ENCODE results near the gene NFIX.
A peak's percentile ranks its signal among the peaks of the same experiment; 100 is the strongest.

The NFIX gene

DNA sequence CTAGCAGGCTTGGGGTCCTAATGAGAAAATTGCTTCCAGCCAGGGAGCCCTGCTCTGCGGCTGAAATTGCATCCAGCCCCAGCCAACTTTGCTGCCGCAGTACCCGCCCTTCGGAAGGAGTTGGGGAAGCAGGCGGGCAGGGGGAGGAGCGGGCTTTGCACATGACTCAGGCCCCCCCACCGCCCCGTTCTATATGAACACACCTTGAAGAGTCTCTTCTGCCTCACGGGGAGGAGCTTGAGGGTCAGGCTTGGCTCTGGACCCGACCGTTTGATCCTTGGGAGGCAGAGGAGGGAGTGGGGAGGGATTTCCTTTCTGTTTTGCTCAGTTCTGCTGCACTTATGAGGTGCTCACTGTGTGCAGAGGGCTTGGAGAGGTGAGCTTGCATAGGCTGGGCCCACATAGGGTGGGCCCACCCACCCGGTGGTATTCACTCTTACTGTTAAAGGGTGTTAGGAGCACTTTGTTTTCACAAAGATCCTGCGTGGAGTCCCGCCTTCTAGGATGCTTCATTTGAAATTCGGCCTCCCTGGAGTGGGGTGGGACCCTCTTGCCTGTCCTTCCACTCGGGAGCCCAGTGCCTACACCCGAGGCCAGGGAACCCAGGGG, 60.9 kb downstream of the NFIX start:
- DNase-seq (ENCODE audit: low spot score): no peak

DNA sequence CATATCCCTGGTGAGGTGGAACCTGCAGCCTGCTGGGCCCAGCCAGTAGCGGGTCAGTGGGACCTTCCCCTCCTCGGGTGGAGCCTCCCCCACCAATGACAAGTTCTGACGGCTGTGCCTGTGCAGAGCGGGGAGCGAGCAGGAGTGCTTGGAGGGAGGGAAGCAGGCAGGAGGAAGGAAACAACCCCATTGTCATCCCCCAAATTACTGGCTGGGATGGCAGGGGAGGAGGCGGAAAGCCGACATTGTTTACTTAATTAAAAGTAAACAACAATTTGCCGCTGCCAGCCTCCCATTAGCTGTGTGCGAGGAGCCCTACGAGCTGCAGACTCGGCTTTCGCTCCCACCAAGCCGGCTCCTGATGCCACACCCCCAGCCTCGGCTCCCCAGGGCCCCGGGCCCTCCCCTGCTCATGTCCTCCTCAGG, 61.9 kb downstream of the NFIX start:
- no peak for DNase-seq (ENCODE audit: low spot score)

DNA sequence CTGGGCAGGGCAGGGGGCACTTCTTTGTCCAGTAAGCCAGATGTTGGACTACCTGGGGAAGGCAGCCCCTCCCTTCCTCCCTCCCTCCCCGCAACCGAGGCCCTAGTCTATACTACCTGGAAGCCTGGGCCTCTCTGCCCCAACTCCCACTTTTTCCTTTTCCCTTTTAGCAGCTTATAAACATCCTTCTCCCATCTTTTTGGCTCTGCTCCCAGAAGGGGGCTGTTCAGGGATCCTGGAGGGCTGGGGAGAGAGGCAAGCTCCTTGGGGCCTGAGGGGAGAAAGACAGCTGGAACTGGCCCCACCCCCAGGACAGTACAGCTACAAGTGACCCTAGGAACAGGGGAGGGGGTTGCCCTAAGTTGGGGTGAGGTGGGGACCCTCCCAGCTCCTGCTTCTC, 62.5 kb downstream of the NFIX start:
- no peak for DNase-seq (ENCODE audit: low spot score)

DNA sequence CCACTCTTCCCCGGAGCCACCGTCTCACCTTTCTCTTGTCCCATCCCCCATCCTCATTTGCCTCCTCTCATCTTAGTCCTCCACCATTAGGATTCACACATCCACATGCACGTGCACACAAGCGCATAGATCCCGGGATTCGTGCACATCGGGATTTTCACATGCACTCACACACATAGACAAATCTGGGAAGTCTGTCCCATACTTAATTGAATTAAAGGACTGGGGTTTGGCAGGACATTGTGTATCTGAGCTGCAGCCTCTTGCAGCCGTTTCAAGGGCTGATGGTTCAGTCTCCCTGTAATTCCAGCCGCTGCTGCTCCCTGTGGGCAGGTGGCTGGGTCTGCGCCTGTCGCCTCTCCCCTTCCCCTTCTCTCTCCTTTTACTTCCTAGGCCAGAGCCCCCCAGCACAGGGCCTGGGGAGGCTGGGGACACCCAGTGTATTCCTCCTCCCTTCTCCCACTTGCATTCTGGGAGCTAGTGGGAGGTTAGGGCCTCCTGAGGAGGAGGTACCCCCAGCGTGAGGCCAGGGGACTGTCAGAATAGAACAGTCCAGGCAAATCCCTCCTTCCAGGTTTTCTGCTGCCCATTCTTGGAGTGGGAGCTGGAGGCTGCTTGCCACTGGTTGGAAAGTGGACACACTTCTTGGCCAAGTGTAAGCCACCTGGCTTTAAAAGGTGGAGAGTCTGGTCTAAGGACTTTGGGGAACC, 63.8 kb downstream of the NFIX start:
- DNase-seq (ENCODE audit: low spot score): no peak

DNA sequence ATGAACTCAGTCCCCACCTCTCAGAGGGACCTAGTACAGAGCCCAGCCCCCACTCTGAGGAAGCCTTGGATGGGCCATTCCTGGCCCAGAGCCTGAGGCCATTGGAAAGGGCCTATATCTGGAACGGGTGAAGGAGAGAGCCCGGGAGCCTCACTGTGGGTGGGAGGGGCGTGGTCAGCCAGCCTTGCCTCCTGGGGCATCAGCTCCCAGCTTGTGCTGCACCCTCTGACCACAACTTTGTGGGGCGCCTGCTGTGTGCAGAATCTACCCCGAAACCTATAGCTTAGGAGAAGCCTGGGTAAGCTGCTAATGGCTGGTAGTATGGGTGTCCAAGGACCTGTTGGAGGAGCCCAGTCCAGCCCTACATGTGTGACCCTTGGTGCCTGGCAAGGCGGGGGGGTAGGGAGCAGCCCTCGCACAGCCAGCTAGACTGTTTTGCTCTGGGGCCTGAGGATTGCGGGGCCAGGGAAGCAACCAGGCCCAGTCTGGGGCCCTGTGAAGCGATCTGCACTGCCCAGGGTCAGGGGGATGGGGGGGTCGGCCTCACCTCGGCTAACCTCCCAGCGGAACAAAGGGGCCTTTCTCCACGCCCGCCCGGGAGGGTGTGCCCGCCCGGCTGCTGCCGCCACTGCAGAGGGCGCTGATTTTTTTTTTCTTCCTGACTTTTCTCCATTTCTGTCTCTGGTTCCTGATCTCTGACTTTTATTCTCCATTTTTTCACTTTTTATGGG, 65.1 kb downstream of the NFIX start:
- peak; percentile 83 for DNase-seq (ENCODE audit: low spot score)

DNA sequence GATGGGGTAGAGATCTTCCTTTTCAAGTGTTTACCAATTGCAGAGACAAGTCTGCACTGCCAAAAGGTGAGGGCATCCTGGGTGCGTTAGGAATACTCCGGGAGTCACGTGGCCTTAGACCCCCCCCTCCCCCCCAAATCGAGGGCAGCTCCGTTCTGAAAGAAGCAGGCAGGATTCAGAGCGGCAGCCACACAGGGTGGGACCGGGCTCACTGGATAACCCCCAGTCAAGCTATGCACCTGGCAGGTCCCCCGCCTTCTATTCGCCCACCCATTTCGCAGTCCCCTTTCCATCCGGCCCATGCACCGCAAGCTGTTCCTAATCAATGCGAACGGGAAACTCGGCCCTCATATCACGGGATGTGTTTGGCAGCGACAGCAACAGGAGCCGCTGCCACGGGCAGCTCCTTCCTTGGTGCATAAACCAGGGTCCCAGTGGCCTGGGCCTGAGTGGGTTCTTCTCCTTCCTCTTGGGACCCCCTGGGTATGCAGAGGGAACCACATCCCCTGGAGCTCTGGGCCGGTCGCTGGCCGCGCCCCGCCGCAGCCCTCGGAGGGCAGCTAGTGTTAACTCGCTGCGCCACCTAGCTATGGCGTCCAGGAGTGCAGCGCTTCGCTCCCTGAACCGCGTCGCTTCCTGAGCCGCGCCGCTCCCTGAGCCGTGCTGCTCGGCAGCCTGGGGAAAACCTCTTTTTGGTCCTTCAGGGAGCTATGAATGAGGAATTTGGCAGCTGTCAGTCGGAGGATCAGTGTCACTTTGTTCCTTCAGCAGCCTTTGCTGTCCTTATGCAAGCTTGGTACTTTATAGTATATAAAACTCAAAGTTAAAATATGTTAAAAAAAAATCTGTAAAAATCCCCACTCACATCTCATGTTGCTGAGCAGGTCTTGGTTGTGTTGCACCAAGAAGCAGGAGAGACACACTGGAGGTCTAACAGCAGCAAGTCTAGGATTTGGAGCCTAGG, 66.0 kb downstream of the NFIX start:
- DNase-seq (ENCODE audit: low spot score): peak; percentile 84

DNA sequence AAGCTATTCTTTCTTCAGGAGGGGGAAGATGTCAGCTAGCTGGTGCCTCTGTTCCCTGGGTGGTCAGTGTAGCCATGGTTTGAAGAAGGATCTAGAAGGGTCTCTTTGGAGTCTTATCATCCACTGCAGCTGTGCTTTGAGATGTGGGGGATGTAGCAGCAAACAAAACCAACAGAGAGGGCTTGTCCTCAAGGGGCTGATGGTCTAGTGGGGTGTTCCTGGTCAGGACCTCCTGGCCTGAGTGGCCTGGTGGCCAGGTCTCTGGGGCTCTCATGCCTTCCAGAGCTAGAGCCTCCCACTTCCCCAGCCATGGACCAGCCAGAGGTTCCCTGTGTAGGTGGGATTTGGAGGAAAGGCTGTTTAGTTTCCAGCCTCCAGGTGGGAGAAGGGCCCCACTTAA, 67.0 kb downstream of the NFIX start:
- DNase-seq (ENCODE audit: low spot score): no peak

DNA sequence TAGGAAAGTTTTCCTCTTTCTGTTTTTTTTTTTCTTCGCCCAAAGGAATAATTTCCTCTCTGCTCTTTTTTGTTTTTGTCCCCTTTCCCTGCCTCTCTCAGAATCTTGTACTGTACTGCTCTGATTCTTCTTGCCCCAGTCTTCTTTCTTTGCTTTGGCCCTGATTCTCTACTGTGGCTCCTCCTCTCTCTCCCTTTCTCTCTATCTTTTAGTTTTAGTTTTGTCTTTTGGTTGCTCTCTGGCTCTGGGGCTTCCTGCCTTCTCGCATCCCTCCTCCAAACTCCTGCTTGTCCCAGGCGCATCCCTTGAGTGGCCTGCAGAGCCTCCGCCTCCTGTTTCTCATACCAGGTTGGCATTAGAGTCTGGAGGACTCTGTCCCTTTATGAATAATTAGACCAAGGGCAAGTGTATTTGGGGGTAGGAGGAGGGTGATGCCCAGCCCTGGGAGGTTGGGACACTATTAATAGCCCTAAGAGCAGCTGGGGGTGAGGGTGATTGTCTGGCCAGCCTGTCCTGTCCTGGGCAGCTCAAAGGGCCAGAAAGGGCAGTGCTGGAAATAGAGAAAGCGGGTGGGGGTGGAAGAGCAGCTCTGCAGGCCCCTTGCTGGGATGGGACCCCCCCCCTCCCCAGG, 68.3 kb downstream of the NFIX start:
- no peak for DNase-seq (ENCODE audit: low spot score)

DNA sequence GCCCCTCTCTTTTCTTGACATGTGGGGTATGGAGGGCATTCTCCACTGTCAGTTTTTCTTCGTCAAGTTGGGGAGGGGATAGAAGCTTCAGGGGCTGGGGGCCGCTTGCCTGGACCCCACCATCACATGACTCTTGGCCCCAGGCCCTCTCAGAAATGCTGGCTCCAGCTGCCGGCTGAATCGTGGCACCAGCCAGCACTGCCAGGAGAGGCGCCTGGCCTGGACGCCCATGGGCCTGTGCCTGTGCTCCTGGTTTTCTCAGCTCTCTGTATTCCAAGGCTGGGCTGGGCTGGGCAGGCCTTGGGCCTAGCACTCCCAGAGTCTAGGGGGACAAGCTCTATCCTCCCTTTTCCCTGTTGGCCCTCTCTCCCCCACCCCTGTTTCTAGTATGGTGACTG, 68.8 kb downstream of the NFIX start:
- DNase-seq (ENCODE audit: low spot score): no peak

DNA sequence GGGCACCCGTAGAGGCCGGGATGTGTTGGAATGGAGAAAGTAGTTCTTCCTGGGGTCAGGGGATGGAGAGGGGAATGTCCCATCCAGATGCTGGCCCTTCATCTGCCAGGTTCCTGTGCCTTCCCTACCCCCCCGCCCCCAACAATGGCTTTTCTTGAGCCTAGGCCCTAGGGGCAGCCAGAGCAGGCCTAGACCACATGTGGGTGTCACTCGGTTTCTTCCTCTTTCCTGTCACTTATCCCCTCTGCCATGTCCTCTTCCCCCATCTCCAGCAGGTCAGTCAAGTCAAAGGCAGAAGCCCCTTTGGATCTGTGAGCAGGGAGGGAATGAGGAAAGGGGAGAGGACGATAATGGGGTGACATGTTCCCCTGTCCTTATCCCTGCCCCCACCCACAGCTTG, 71.0 kb downstream of the NFIX start:
- DNase-seq (ENCODE audit: low spot score): no peak

DNA sequence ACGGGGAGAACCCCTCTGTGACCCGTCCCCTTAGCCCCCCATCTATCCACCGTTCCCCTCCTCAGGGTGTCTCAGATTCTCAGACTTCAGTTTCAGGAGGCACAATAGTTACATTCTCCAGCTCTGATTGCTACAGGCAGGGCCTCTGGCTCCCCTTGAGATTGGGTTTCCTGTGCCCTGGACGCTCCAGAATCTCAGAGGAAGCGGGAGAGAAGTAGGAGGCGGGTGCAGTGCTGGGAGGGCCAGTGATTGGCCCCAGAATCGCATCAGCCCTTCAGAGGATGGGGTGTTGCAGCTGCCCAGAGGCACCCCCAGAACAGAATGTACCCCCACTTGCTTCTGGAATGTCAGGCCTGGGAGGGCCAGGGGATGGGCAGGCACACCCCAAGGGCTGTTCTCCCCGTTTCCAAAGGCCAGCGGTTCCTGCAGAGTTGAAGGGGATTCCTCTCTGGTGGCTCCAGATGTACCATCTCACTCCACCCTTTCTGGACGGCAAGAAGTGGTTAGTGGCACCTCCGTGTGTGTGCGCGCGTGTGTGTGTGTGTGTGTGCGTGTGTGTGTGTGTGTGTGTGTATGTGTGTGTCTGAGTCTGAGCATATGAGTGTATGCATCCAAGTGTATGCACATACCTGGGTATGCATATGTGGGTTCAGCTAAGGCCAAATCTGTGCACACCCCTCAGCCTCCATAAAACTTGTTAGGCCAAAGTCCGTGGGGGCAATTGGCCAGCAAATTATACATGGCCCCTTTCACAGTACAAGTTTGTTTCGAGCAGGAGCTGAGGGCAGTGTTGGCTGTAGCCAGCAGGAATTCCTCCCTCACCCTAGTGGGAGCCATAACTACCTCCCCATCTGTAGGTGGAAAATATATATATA, 71.9 kb downstream of the NFIX start:
- peak; percentile 52 for DNase-seq (ENCODE audit: low spot score)

DNA sequence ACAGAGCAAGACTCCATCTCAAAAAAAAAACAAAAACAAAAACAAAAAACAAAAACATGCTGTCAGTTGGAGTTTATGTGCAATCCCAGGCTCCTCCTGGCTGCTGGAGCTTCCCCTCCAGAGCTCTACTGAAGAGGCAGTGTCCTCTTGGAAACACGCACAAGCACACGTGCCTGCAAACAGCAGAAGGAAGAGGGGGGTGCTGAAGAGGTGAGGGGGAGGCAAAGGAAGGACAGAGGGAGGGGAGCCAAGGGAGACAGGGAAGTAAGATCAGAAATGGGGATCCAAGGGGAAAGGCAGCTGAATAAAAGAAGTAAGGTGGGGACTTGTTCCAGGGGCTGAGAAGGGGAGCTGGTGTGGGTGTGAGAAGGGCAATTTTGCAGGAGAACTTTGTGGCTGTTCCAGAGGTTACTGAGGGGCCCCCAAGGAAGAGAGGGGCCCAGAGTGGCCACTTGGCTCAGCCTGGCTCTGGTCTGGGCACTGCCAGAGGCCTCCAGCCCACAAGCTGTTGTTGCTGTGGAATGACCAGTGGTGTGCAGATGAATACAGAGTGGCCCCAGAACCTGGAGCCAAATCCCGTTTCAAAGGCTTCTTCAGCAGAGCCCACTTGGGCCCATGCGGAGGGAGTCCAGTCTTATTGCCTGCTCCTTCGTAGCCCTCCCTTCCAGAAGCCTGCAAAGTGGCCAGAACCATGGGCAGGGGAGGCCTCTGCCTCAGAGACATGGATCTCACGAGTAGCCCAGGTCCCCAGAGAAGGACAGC, 73.0 kb downstream of the NFIX start:
- DNase-seq (ENCODE audit: low spot score): no peak

DNA sequence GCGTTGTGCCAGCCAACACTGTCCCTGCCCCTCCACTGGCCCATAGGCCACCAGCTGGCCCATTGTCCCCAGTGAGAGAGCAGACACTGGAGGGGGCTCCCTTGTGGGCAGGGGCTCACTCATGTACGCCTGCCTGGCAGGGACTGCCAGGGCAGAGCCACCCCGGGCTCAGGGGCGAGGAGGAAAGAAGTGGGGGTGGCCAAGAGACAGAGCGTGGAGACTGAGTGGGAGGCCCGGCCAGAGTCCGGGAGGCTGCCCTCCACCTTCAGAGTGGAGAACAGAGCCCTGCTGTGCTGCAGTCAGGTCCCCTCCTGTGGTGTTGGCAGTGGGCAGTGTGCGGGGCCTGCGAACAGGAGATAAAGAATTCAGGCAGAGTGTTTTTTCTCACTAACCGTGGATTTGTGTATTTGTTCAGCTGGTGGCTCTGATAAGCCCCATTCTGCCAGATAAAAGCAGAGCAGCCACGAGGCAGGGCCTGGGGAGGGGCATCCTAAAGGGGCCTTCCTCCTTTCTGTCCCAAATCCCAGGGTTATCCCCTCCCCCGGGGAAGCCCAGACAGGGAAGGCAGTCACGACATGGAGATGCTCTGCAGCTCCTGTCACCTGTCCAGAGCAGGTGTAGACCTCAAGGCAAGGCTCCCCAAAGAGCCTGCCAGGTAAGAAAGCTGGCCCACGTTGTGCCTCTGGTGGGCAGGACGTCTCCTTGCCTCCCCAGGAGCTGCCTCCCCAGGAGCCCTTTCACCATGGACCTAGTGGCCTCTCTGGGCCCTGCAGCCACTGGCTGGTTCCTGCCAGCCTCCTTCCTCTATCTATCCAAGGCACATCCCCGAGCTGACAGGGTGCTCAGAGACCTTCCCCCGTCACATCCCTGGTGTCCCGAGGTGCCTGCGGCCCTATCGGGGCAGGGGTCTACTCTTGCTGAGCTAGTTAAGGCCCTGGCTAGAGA, 74.4 kb downstream of the NFIX start:
- no peak for DNase-seq (ENCODE audit: low spot score)

DNA sequence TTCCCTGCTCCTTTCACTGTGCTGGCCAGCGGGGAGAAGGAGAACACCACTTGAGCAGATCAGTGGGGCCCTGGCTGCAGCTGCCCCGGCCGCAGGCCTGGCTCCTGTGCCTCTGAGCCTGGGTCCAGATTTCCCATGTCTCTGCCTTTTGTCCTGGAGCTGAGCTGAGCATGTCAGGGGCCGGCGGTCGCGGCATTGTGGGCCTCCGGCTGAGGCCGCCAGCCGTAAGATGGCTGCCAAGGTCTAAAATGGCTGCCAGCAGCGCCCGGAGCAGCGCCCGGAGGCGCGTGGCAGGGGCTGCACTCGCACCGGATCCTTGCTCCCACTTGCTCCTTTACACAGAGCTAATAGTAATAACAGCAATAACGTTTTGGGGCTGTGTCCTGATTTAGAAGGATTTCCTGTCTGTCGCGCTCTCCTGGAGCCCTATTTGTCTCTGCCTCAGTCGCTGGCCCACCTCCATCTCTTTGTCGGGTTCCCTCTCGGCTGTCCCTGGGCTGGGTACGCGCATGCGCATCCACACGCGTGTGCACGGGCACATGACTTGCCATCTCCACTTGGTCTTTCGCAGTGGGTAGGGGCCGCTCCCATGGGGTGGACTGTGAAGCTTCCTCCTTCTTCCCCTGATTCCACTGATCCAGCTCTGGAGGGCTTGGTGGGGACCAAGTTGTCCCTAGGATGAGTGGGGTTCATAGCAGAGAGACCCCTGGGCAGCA, 75.3 kb downstream of the NFIX start:
- DNase-seq (ENCODE audit: low spot score): no peak

DNA sequence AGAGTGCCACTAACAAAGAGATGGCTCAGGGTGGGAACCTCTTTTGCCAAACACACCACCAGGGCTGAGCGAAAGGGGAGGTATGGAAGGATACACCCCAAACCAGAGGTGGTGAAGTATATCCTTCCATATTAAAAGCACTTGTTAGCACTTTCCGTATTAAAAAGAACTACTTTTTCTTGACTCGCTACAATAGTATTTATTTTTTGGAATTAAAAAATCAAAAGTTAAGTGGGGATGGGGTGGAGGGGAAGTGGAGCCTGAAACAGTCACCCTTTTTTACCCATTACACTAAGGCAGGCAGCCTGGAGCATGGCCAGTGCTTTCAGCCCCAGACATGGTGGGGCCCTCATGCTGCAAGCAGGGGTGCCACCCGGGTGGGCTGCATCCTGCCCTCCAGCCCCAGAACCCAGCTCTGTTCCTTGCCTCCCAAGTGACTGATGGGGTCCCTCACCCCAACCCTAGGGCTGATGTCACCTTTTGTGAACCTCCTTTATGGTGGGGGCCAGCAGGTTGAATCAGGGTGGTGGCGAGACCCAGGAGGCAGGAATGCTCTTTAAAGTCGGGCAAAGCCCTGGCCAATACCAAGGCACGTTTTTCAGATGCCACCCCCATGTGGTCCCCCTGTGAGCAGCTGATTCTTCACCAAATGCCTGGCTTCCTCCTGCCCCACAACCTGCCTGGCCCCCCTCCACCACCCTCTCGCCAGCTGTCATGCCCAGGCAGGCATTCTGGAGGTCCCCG, 76.3 kb downstream of the NFIX start:
- DNase-seq (ENCODE audit: low spot score): no peak

DNA sequence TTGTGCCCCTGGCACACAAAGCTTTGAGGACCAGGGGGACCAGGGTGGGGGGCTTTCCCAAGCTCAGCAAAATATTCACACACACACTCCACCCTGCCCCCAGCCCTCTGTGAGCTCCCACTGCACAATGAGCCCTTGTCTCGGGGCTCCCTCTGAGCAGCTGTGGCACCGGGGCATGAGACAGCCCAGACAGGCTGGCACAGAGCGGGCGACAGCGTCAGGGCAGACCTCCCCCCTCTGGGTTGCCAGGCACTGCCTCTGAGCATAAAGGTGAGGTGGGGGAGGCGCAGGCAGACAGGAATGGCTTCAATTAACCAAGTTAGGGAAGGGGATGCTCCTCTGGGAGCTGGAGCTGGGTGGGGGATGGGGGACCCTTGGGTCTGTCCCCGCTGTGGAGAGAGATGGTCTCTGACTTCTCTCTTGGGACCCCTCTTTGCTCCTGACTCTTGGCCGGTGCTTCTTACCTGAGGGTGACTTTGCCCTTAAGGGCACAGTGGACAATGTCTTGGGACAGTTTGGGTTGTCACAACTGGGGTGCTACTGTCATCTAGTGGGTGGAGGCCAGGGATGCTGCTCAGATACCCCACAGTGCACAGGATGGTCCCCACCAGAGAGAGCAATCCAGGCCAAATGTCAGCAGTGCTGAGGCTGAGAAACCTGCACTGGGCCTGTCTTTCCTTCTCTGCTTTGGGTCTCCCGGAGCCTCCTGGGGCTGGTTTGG, 77.1 kb downstream of the NFIX start:
- DNase-seq (ENCODE audit: low spot score): no peak

DNA sequence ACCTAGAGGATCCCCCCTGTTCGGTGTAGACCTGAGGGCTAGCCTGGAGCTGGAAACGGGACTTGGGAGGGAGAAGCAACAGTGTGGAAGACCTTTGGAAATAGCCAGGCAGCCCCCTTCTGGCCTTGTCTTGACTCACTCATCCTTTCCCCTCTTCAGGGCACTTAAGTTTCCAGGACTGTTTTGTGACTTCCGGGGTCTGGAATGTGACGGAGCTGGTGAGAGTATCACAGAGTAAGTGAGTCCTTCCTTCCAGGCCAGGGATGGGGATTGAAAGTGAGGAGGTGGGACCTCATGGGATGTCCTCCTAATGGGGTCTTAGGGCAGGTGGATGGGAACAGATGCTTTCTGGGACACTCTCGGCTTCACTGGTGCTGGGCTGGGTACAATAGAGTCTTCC, 78.0 kb downstream of the NFIX start:
- no peak for DNase-seq (ENCODE audit: low spot score)

All from HuH-7 (cell line).